GM18907 (cell line): Measurements from ENCODE around the gene RNF31.
"Not testable (repeated sequence)": the region's sequence is repeated elsewhere in the genome, so short reads cannot be mapped to it uniquely, and the experiment has no call there.

ENCODE experiments used
- ATAC-seq: cut with Tn5 transposase; IDR thresholded peaks from one replicate; pipeline ENCODE4 v1.9.1; 2021; ENCODE audit warnings: mild to moderate bottlenecking, moderate library complexity; ENCODE audit not compliant: unreplicated experiment

The RNF31 gene

DNA sequence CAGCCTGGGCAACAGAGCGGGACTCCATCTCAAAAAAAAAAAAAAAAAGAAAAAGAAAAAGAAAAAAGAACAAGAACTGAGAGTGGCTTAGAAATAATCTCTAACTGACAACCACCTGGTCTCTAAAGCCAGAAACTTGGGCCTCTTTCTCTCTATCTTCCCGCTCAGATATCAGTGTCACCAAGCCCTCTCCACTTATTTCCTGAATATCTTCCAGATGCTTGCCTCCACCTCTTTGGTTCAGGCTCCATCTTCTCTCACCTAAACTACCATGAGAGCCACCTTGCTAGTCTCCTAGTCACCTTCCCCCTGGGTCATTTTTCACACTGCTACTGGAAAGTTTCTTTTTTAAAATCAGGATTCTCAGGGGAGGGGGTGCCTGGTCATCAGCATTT lies 49.8 kb downstream of the RNF31 start:
- ATAC-seq = no peak

DNA sequence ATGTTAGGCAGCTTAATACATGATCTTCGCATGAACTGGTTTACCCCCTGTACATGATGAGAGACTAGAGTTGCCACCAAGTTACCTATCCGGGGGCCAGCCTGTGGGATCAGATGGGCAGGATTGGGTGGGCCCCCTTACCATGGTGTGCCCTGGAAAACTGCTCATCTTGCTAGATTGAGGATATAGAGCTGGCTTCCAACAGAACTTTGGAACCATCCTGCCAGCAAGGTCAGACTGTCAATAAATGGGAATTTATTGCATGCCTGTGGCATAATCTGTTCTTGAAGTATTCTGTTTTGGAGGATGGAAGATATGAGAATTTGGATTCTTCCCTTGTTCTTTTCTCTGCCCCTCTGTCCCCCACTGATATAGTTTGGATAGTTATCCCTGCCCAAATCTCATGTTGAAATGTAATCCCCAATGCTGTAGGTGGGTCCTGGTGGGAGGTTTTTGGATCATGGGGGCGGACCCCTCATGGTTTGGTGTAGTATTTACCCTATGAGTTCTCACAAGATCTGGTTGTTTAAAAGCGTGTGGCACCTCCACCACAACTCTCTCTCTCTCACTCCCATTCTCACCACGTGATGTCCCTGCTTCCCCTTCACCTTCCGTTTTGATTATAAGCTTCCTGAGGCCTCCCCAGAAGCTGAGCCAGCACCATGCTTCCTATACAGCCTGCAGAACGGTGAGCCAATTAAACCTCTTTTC lies 51.7 kb downstream of the RNF31 start:
- ATAC-seq = no peak

- not testable (repeated sequence) for ATAC-seq
Observed at GRCh38 chr14:24202538-24202937, 55.2 kb downstream of the RNF31 start.

- not testable (repeated sequence) for ATAC-seq
Observed at GRCh38 chr14:24203249-24203886, 56.1 kb downstream of the RNF31 start.

DNA sequence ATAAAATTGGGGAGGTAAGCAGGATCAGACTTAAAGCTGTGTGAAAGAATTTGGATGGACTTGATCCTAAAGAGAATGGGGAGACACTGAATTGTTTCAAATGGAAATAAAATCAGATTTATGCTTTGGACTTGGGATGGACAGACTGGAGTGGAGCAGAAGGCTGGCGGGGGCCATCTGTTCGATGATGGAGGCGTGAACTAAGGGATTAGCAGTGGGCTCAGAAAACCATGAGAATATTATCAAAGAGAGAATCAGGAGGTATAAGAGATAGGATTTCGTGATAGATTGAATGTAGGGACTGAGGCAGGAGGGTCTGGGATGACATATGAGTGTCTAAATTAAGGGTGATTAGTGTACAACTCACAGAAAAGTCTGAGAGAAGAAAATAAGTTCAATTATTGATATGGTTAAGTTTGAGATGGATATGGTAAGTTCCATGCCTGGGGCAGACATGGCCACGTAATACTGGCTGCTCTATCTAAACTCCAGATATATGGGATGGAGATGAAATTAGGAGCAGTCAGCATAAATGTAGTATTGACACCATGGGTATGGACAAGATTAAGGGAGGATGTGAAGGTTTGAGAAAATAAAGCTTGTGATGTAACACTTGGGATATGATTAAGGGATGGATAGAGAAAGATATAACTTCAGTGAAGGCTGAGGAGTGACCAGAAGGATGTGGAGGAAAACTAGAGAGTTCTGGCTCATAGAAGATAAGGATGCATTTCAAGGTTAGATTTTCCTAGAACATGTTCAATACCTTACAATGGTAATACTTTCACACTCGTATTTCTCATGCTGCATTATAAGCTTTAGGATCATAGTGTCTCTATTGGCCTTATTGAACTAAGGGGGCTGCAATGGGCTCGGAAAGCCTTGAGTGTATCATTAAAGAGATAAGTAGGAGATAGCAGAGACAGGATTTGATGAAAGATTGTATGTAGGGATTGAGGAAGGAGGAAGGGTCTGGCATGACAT lies 57.2 kb downstream of the RNF31 start:
- ATAC-seq = no peak

DNA sequence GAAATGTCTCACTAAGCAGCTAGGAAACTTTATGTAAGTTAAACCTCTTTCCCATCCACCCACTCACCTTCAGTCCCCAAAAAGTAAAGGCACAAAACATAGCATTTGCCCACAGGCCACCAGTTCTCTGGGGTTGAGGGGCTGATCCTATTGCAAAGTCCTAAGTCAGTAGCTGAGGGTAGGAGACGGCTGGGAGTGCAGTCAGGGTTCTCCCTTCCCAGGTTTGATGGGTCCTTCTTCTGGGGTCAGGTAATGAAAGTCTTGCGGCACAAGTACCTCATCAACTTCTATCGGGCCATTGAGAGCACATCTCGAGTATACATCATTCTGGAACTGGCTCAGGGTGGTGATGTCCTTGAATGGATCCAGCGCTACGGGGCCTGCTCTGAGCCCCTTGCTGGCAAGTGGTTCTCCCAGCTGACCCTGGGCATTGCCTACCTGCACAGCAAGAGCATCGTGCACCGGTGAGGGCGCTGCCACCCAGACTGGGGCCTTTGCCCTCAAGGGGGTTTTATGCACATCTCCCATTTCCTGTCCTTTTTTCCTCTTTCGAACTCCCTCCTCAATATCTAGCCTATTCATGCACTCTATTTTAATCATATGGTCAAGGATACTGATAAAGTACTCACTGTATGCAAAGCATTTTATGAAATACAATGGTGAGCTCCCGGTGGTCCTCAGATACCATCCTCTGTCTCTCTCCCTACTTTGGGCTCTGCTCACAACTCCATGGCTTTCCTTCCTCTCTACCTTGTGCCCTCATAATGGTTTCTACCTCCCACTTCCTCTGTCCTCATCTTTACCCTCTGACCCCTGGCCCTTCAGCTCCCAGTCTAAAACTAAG lies 59.2 kb downstream of the RNF31 start:
- no peak for ATAC-seq

DNA sequence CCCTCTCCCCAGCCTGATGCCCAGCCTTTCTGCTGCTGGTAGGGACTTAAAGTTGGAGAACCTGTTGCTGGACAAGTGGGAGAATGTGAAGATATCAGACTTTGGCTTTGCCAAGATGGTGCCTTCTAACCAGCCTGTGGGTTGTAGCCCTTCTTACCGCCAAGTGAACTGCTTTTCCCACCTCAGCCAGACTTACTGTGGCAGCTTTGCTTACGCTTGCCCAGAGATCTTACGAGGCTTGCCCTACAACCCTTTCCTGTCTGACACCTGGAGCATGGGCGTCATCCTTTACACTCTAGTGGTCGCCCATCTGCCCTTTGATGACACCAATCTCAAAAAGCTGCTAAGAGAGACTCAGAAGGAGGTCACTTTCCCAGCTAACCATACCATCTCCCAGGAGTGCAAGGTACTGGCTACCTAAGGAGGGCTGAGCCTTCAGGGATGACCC lies 59.8 kb downstream of the RNF31 start:
- no peak for ATAC-seq

GRCh38 chr14:24207625-24208024 lies 60.3 kb downstream of the RNF31 start:
- ATAC-seq = no peak
